KMS-11 (cell line): ENCODE measurements around the gene NFATC1.

ENCODE experiments used
- H2AFZ ChIP-seq: fragments of 200-600 bp; sonication (generic); 2 replicates; pipeline ENCODE4 v1.6.1; 2016; ENCODE audit warnings: antibody characterized with exemption, mixed run types, low read depth
- H3K27ac ChIP-seq: fragments of 200-600 bp; sonication (generic); 2 replicates; pipeline ENCODE4 v1.6.1; 2016; ENCODE audit warnings: mild to moderate bottlenecking, mixed run types
- H3K27me3 ChIP-seq: fragments of 200-600 bp; sonication (generic); 2 replicates; pipeline ENCODE4 v1.6.1; 2017; ENCODE audit warnings: mild to moderate bottlenecking, low read depth, mixed run types, moderate library complexity; ENCODE audit not compliant: insufficient read depth
- H3K36me3 ChIP-seq: fragments of 200-600 bp; sonication (generic); 2 replicates; pipeline ENCODE4 v1.6.1; 2017; ENCODE audit warnings: mild to moderate bottlenecking, mixed run types; ENCODE audit not compliant: insufficient read depth
- H3K4me1 ChIP-seq: fragments of 200-600 bp; sonication (generic); 2 replicates; pipeline ENCODE4 v1.6.1; 2016; ENCODE audit warnings: mild to moderate bottlenecking, low read depth, mixed run types; ENCODE audit not compliant: poor library complexity, severe bottlenecking
- H3K4me2 ChIP-seq: fragments of 200-600 bp; sonication (generic); 2 replicates; pipeline ENCODE4 v1.7.0; 2016; ENCODE audit warnings: mild to moderate bottlenecking, mixed run types
- H3K4me3 ChIP-seq: fragments of 200-600 bp; sonication (generic); IDR thresholded peaks from 2 replicates; pipeline ENCODE4 v1.6.1; 2017; ENCODE audit warnings: low read depth, low read length, mixed read lengths; ENCODE audit not compliant: insufficient read depth
- H3K79me2 ChIP-seq: fragments of 200-600 bp; sonication (generic); 2 replicates; pipeline ENCODE4 v1.6.1; 2016; ENCODE audit warnings: low read depth, mixed run types; ENCODE audit not compliant: insufficient read depth
- H3K9ac ChIP-seq: fragments of 200-600 bp; sonication (generic); 2 replicates; pipeline ENCODE4 v1.6.1; 2016; ENCODE audit warnings: mild to moderate bottlenecking, mixed run types
- H4K20me1 ChIP-seq: fragments of 200-600 bp; sonication (generic); 2 replicates; pipeline ENCODE4 v1.6.1; 2016; ENCODE audit warnings: mild to moderate bottlenecking, mixed run types; ENCODE audit not compliant: insufficient read depth
- TF ChIP-seq, protein P1 (sequence below): fragments of 200-600 bp; sonication (generic); conservative IDR thresholded peaks from 2 replicates; pipeline ENCODE4 v1.6.1; 2017; ENCODE audit warnings: low read depth, mild to moderate bottlenecking, antibody characterized with exemption, low read length, moderate library complexity, mixed read lengths

The NFATC1 gene

DNA sequence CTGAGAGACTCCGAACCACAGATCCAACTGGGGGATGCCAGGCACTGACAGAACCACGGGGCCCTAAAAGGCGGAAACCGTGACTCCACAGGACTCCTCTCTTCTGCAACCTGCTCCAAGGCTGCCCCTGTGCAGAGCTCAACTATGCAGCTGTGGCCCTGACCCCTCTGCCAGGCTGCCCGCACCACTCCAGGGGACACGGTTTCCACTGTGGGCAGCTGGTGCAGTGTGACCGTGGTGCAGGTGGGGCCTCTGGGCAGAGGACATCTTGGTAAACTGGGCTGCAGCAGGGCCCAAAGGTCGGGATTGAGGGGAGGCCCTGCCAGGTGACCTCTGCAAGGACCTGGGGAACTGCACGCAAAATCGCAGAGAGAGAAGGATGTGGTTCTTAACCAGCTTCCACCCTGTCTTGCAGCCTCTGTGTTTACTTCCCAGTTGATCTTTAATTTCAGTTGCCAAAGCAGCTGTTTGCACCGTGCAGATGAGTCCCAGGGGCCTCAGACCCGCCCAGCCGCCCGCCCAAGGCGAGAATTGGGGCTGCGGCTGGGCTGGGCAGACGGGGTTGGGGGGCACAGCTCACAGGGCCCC lies 179.3 kb downstream of the NFATC1 start:
- Histone ChIP-seq H3K27ac (no peak overlapping the region), H3K4me2 (no peak overlapping the region), H3K4me3 (no peak overlapping the region), H3K9ac (no peak overlapping the region), H3K27me3 (peaks cover 18% of the 10 kb centered on the region; the same call in 1 of the 2 replicates), H2AFZ (no peak overlapping the region), H3K36me3 (no peaks in the 10 kb centered on the region), H3K4me1 (no peaks in the 10 kb centered on the region), H4K20me1 (no peaks in the 10 kb centered on the region), H3K79me2 (no peaks in the 10 kb centered on the region)
- TF ChIP-seq, protein P1, sequence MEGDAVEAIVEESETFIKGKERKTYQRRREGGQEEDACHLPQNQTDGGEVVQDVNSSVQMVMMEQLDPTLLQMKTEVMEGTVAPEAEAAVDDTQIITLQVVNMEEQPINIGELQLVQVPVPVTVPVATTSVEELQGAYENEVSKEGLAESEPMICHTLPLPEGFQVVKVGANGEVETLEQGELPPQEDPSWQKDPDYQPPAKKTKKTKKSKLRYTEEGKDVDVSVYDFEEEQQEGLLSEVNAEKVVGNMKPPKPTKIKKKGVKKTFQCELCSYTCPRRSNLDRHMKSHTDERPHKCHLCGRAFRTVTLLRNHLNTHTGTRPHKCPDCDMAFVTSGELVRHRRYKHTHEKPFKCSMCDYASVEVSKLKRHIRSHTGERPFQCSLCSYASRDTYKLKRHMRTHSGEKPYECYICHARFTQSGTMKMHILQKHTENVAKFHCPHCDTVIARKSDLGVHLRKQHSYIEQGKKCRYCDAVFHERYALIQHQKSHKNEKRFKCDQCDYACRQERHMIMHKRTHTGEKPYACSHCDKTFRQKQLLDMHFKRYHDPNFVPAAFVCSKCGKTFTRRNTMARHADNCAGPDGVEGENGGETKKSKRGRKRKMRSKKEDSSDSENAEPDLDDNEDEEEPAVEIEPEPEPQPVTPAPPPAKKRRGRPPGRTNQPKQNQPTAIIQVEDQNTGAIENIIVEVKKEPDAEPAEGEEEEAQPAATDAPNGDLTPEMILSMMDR: no peak

DNA sequence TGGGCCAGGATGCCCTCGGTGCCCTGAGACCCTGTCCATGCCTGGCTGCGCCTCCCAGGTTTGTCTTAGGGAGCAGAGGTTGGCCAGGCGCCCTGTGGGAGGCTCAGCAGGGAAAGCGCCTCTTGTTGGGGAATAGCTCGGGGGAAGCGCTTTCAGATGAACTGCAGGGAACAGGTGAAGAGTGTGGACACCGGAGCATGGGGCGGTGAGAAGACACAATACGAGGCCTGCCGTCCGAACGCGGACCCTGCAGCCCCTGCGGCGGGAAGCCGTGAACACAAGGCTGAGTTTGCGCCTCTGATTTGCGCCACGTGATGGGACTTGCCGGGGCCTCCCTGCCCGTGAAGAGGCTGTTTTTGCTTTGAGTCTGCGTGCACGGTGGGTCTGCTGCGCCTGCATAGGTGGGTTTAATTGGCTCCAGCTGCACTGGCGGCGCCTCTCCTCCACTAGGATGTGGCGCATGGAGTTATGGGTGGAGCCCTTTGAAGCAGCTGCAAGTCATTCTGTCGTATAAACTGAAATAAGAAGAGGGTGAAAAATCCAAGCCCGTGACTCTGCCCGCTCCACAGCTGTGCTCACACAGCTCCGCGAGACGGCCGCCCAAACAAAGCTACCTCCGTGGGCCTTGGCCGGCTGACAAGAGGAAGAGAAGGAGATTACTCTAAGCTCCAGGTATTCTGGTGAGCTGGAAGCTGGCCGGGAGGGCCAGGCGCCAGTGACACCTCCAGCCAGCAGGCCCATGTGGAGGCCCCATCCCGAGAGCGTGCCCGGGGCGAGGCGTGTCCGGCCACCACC lies 180.4 kb downstream of the NFATC1 start:
- H3K27ac ChIP-seq: no peak overlapping the region
- H3K4me1 ChIP-seq: no peaks in the 10 kb centered on the region

DNA sequence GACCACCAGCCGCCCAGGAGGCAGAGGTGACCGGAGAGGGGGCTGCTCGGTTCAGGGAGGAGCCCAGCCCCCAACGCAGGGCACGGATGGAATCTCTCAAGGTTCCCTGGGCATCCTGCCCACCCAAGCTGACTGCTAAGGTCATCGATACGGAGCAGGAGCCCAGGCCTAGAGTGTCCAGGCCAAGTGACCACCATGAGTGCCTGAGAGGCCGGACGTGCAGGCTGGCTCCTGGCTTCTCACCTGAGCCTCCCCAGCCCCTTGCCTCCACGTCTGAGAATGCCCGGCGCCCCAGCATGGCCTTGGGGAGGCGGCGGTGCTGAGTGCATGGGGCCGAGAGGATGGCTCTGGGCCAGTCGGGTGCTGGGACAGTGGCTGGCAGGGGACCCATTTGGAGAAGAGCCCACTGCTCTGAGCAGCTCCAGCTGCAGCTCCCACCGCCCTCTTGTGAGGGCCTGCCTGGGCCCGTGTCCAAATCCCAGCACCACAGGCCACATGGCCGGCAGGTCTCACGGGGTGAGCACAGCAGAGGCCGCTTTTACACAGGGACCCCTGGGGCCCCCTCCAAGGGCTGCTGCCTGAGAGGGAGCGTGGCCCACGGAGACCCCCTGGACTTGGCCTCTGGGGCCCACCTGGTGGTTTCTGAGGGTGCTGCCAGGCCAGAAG lies 181.1 kb downstream of the NFATC1 start:
- peaks cover 20% of the 10 kb centered on the region; the same call in 1 of the 2 replicates for H3K27me3 ChIP-seq
- no peak overlapping the region for H2AFZ ChIP-seq
- TF ChIP-seq, protein P1: no peak
- no peak overlapping the region for H3K4me3 ChIP-seq
- no peaks in the 10 kb centered on the region for H4K20me1 ChIP-seq
- no peak overlapping the region for H3K4me2 ChIP-seq
- H3K9ac ChIP-seq: no peak overlapping the region
- H3K4me1 ChIP-seq: no peaks in the 10 kb centered on the region
- H3K36me3 ChIP-seq: no peaks in the 10 kb centered on the region
- no peaks in the 10 kb centered on the region for H3K79me2 ChIP-seq
- no peak overlapping the region for H3K27ac ChIP-seq

More for the DNA sequence above, 180.4 kb downstream of the NFATC1 start:
- Histone ChIP-seq H4K20me1 (no peaks in the 10 kb centered on the region), H3K4me3 (no peak overlapping the region), H3K27me3 (peaks cover 20% of the 10 kb centered on the region; the same call in 1 of the 2 replicates), H3K79me2 (no peaks in the 10 kb centered on the region), H3K4me2 (no peak overlapping the region), H2AFZ (no peak overlapping the region), H3K9ac (no peak overlapping the region), H3K36me3 (no peaks in the 10 kb centered on the region)
- TF ChIP-seq, protein P1: no peak

DNA sequence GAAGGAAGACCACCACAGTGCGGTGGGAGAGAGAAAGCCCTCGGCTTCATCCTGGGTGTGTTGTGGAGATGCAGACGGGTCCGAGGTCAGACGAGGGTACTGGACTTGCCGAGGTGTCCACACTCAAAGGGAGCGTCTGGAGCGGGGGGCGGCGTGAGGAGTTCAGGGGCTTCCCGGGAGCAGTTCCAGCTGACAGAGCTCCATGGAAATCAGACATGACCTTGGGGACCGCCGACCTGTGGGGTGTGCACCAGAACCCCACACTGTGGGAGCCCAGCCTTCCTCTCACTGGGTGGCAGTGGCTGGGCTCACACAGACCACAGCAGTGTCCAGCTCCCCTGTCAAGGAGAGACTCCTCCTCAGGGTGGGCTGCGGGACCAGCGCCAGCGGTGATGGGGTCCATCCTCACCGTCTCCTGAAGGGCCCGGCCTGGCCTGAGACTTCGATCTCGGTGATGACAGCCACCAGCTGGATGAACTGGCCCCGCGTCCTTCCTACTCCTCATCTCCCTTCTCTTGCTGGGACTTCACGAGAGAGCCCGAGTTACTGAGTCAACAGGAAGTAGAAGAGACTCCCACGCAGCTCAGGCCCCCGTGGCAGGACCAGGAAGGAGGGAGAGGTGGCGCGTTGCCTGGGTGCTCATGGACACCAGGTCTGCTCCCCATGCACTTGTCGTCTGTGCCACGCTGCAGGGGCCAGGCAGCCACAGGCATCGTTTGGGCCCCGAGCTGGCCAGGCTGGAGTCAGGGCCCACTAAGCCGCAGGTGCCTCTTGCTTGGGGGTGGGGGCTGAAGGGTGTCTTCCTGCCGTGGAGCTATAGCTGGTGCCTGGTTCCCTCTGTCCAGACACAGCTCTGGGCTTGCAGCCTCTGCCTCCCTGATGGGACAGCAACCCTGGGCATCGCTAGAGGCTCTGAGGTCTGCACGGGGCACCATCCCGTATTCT lies 182.0 kb downstream of the NFATC1 start:
- no peaks in the 10 kb centered on the region for H4K20me1 ChIP-seq
- no peak overlapping the region for H3K4me3 ChIP-seq
- no peak overlapping the region for H3K9ac ChIP-seq
- no peaks in the 10 kb centered on the region for H3K4me1 ChIP-seq
- no peaks in the 10 kb centered on the region for H3K36me3 ChIP-seq
- H3K27me3 ChIP-seq: peaks cover 20% of the 10 kb centered on the region; the same call in 1 of the 2 replicates
- no peak overlapping the region for H3K4me2 ChIP-seq
- no peak overlapping the region for H2AFZ ChIP-seq
- no peak overlapping the region for H3K27ac ChIP-seq
- TF ChIP-seq, protein P1: no peak
- H3K79me2 ChIP-seq: no peaks in the 10 kb centered on the region
